ENCODE results near the gene DIP2C.

DNA sequence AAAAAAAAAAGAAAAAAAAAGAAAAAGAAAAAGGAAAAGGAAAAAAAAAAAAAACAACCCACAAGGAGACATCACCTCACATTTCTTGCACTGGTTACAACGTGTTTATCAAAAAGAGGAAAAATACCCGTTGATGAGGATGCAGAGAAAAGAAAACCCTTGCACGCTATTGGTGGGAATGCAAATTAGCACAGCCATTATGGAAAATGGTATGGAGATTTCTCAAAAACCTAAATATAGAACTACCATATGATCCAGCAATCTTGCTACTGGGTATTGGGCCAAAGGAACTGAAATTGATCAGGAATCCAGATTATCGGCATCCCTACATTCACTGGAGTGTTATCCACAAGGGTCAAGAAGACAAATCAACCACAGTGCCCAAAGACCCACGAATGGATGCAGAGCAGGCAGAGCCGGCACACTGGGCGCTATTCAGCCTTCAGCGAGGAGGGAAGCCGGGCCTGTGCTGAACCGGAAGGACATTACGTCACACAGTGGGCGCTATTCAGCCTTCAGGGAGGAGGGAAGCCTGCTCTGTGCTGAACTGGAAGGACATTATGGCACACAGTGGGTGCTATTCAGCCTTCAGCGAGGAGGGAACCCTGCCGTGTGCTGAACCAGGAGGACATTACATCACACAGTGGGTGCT lies 295.6 kb downstream of the DIP2C start:
- TF ChIP-seq, protein P1, sequence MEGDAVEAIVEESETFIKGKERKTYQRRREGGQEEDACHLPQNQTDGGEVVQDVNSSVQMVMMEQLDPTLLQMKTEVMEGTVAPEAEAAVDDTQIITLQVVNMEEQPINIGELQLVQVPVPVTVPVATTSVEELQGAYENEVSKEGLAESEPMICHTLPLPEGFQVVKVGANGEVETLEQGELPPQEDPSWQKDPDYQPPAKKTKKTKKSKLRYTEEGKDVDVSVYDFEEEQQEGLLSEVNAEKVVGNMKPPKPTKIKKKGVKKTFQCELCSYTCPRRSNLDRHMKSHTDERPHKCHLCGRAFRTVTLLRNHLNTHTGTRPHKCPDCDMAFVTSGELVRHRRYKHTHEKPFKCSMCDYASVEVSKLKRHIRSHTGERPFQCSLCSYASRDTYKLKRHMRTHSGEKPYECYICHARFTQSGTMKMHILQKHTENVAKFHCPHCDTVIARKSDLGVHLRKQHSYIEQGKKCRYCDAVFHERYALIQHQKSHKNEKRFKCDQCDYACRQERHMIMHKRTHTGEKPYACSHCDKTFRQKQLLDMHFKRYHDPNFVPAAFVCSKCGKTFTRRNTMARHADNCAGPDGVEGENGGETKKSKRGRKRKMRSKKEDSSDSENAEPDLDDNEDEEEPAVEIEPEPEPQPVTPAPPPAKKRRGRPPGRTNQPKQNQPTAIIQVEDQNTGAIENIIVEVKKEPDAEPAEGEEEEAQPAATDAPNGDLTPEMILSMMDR (IDR thresholded peaks at IDR 0.05) = no peak
- TF ChIP-seq POLR2A (IDR thresholded peaks at IDR 0.05) (no peak), POLR2AphosphoS5 (IDR thresholded peaks at IDR 0.05) (no peak), EP300 (IDR thresholded peaks at IDR 0.05) (no peak)

All from stomach (tissue), 4 donors.